Breast epithelium (tissue), 3 donors: ENCODE results near the gene ADARB2.

Source experiments
- CTCF ChIP-seq, 3 donors: fragments of 450-650 bp; IDR thresholded peaks; one replicate each; pipeline ENCODE4 v1.5.1; 2016 to 2017; ENCODE audit warnings: antibody characterized with exemption in 3 of 3, mild to moderate bottlenecking in 3 of 3, moderate library complexity in 3 of 3
- POLR2A ChIP-seq: fragments of 450-650 bp; IDR thresholded peaks from one replicate; pipeline ENCODE4 v1.6.1; 2016; ENCODE audit warnings: antibody characterized with exemption, mild to moderate bottlenecking, moderate library complexity
- POLR2AphosphoS5 ChIP-seq, 3 donors: sonication (generic); formaldehyde crosslinking; IDR thresholded peaks; one replicate each; pipeline ENCODE4 v1.6.1; 2017; ENCODE audit warnings: antibody characterized with exemption in 3 of 3

GRCh38 chr10:1651270-1651966 lies 85.9 kb downstream of the ADARB2 start:
- TF ChIP-seq CTCF (IDR thresholded peaks at IDR 0.05), result no peak
- no peak for TF ChIP-seq POLR2AphosphoS5 (IDR thresholded peaks at IDR 0.05)
- no peak for TF ChIP-seq POLR2A
